Measurements from ENCODE around the gene ATP4A. TPM values are rescaled to one million over a fixed set of nuclear protein-coding genes. Genes with fewer than 3 reads are reported as not detected.
"Not testable (repeated sequence)": the region's sequence is repeated elsewhere in the genome, so short reads cannot be mapped to it uniquely, and the experiment has no call there.

ATP4A gene
- not detected for polyA plus RNA-seq

DNA sequence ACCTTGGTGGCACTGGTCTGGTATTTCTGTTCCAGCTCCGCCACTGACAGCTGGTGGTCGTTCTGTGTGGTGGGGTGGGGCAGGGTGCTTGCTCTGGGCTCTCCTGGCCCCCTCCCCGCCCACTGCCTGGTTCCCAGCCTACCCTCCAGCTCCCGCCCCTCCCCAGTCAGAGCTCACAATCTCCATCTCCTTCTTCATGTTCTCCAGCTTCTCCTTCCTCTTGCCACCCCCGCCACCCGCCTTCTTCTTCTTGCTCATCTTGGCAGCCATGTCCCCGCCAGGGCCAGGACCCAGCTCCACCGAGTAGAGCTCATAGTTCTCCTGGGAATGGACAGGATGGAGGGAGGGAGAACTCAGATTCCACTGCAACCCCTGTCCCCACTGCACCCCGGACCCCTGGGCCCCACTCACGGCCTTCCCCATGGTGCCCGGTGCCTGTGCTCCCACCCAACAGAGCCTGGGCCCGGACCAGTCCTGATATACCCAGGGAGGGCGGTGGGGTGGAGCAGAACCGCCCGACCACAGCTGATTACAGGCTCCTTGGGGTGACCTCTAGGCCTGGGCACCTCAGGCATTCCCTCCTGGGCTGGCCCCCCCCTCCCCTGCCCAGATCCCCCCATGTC, at the start of gene ATP4A:
ATP4A (minus strand) TSS at position 452 of the 623 bp plus-strand sequence; CDS start at position 423, 29 bp downstream.
- Mint-ChIP-seq H3K4me1 (peaks cover 0 to 10% (median 9%) of the 10 kb centered on the region in 3 donors), H3K36me3 (no peaks in the 10 kb centered on the region), H3K27ac (no peak within 1 kb of the TSS), H3K27me3 (peaks cover 41% of the 10 kb centered on the region), H3K9me3 (peaks cover 0 to 3% (median 0%) of the 10 kb centered on the region in 3 donors), H3K4me3 (no peak within 1 kb of the TSS)

DNA sequence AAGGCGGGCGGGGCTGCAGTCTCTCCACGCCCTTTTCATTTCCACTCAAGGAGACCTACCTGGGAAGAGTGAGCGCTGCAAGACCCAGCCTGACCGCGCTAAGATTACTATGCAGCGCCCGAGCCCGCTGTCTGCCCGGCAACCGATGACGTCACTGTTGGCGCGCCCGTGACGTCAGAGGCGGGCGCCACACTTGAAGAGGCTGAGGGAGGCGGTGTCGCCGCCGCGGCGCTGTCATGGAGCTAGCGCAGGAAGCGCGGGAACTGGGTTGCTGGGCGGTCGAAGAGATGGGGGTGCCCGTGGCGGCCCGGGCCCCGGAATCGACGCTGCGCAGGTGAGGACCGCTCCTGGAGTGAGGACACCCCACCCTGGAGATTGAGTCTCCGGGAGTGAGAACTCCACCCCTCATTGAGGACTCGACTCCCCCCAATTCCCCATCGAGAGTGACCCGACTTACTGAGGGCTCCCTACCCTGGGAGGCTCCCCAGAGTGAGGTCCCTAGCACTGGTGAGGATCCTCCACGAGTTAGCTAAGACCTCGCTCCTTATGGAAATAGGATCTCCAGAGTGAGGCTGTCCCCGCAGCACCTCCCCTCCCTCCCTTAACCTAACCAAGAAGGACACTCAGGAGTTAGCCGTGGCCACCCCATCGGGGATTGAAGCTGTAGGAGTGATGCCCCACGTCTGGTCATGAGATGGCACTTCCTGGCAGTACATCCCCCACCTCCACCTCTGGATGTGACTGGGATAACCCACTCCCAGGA, 49.3 kb upstream of the ATP4A start, which contains the start of gene HAUS5:
HAUS5 (plus strand) TSS at position 177 of the 763 bp plus-strand sequence; CDS start at position 237, 60 bp downstream.
- Mint-ChIP-seq H3K4me1 (peaks cover 25 to 29% (median 26%) of the 10 kb centered on the region in 3 donors), H3K9me3 (peaks cover 0 to 6% (median 2%) of the 10 kb centered on the region in 3 donors), H3K27me3 (no peaks in the 10 kb centered on the region), H3K36me3 (peaks cover 4% of the 10 kb centered on the region), H3K4me3 (peak within 1 kb of the TSS; percentile 83 to 97 (median 88)), H3K27ac (peak within 1 kb of the TSS; percentile 96 to 99 (median 99))

DNA sequence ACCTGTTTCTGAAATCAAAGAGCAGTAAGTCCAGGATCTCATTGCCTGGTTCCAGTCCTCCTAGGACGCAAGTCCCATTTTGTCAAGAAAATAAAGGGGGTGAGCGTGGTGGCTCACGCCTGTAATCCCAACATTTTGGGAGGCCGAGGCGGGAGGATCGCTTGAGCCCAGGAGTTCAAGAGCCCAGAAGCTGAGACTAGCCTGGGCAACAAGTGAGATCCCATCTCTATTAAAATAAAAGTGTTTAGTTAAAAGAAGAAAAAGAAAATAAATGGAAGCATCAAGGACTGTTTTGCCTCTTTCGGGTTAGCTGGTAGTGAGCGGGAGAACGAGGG, 48.7 kb upstream of the ATP4A start:
- Mint-ChIP-seq H3K36me3 (peaks cover 4% of the 10 kb centered on the region), H3K9me3 (peaks cover 0 to 6% (median 2%) of the 10 kb centered on the region in 3 donors), H3K4me3 (peak overlapping the region; percentile 83 to 97 (median 88)), H3K27ac (peak overlapping the region; percentile 96 to 99 (median 99)), H3K4me1 (peaks cover 25 to 29% (median 26%) of the 10 kb centered on the region in 3 donors), H3K27me3 (no peaks in the 10 kb centered on the region)

DNA sequence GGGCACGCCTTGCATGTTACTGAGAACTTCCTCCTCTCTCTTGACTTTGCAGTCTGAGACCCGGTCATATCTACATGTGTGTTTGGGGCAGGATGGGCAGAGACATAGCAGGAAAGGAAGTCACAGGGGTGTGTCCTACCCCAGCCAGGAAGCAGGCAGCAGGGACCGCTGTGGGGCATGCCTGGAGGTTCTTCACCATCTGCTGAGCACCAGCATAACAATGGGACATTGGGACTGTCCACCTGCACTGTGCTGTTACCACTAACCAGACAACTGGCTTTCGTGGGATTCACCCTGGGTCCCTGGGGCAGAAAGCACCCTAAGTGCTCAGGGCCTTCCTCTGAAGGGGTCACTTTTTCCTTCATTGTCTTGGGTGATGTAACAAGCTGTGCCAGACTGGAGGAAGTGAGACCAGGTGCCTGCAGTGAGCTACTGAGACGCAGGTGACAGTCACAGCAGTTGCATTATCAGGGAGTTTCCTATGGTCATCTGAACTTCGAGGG, 46.4 kb upstream of the ATP4A start:
- Mint-ChIP-seq H3K9me3 (peaks cover 0 to 6% (median 2%) of the 10 kb centered on the region in 3 donors), H3K4me1 (peaks cover 25 to 29% (median 26%) of the 10 kb centered on the region in 3 donors), H3K27ac (peak overlapping the region; percentile 97 to 99 (median 99)), H3K27me3 (no peaks in the 10 kb centered on the region), H3K4me3 (peak overlapping the region; percentile 71 to 89 (median 84)), H3K36me3 (peaks cover 4% of the 10 kb centered on the region)

DNA sequence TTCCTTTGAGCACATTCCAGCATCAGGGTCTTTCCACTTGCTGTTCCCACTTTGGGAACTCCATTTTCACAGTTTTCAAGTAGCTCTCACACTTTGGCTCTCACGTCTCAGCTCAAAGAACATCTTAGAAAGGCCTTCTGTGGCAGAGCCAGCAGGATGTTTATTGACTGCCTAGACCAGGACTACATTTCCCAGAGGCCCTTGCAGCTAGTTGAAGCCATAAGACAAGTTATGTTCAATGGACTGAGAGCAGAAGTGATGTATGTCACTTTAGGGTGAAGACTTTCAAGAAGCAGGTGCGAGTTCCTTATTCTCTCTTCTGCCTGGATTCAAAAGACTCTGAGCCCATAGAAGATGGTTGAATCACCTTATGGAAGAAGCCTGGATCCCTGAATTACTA, 44.8 kb upstream of the ATP4A start:
- Mint-ChIP-seq H3K4me1 (peaks cover 24 to 29% (median 25%) of the 10 kb centered on the region in 3 donors), H3K9me3 (peaks cover 0 to 6% (median 2%) of the 10 kb centered on the region in 3 donors), H3K27me3 (no peaks in the 10 kb centered on the region), H3K27ac (peak overlapping the region; percentile 90 to 97 (median 93)), H3K36me3 (peaks cover 4% of the 10 kb centered on the region), H3K4me3 (peak overlapping the region in 3 of 4 donors; percentile 65 to 89 (median 89))

DNA sequence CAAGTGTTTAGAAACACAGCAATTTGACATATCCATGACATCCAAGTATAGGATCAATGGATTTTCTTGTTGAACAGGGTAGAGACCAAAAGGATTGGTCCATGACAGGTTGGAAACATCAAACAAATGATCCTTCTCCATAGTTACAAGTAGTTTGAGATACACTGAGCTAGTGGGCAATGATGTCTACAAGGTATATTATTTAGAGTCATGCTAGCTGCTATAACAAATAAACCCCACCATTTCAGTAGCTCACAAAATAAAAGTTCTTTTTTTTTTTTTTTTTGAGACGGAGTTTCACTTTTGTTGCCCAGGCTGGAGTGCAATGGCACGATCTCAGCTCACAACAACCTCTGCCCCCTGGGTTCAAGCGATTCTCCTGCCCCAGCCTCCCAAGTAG, 44.2 kb upstream of the ATP4A start:
- Mint-ChIP-seq H3K36me3 (peaks cover 4% of the 10 kb centered on the region), H3K27me3 (no peaks in the 10 kb centered on the region), H3K9me3 (peaks cover 0 to 6% (median 2%) of the 10 kb centered on the region in 3 donors), H3K4me1 (peaks cover 24 to 29% (median 24%) of the 10 kb centered on the region in 3 donors), H3K4me3 (peak overlapping the region in 1 of 4 donors; percentile 20), H3K27ac (peak overlapping the region in 1 of 3 donors; percentile 10)

DNA sequence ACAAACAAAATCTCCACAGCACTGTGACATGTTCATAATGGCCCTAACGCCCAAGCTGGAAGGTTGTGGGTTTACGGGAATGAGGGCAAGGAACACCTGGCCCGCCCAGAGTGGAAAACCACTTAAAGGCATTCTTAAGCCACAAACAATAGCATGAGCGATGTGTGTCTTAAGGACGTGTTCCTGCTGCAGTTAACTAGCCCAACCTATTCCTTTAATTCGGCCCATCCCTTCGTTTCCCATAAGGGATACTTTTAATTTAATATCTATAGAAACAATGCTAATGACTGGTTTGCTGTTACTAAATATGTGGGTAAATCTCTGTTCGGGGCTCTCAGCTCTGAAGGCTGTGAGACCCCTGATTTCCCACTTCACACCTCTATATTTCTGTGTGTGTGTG, 43.7 kb upstream of the ATP4A start:
- H3K27ac Mint-ChIP-seq: peak overlapping the region in 1 of 3 donors; percentile 10
- H3K4me1 Mint-ChIP-seq: peaks cover 19 to 28% (median 20%) of the 10 kb centered on the region in 3 donors
- H3K4me3 Mint-ChIP-seq: peak overlapping the region in 1 of 4 donors; percentile 20
- H3K27me3 Mint-ChIP-seq, H3K9me3 Mint-ChIP-seq, H3K36me3 Mint-ChIP-seq: not testable (repeated sequence)

DNA sequence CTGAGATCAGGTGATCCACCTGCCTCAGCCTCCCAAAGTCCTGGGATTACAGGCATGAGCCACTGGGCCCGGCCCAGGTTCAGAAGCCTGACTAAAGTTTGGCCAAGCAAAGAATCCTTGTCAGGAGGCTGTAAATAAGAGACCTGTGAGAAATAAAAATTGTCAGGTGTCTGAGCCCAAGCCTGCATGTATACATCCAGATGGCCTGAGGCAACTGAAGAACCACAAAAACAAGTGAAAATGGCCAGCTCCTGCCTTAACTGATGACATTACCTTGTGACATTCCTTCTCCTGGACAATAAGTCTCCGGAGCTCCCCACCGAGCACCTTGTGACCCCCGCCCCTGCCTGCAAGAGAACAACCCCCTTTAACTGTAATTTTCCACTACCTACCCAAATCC, 41.0 kb upstream of the ATP4A start:
- H3K27me3 Mint-ChIP-seq, H3K4me1 Mint-ChIP-seq, H3K9me3 Mint-ChIP-seq, H3K36me3 Mint-ChIP-seq: not testable (repeated sequence)
- Mint-ChIP-seq H3K27ac (peak overlapping the region in 1 of 3 donors; percentile 86), H3K4me3 (peak overlapping the region in 1 of 4 donors; percentile 72)

DNA sequence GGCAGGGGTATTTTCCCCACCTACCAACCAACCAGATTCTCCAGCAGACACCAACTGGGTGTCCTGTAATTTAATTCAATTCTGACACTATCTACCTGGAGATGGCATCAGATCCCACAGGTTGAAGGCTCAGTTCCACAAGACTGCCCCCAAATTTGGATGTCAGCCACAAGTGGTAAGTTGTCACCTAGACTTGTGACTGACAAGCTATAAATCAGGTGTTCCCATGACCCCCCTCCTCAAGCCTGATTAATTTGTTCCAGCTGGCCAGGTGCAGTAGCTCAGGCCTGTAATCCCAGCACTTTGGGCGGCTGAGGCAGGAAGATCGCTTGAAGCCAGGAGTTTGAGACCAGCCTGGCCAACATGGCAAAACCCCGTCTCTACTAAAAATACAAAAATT, 38.5 kb upstream of the ATP4A start:
- Mint-ChIP-seq H3K27me3 (peaks cover 7% of the 10 kb centered on the region), H3K4me1 (no peaks in the 10 kb centered on the region), H3K27ac (peak overlapping the region in 1 of 3 donors; percentile 22), H3K36me3 (no peaks in the 10 kb centered on the region), H3K4me3 (no peak overlapping the region), H3K9me3 (no peaks in the 10 kb centered on the region)

DNA sequence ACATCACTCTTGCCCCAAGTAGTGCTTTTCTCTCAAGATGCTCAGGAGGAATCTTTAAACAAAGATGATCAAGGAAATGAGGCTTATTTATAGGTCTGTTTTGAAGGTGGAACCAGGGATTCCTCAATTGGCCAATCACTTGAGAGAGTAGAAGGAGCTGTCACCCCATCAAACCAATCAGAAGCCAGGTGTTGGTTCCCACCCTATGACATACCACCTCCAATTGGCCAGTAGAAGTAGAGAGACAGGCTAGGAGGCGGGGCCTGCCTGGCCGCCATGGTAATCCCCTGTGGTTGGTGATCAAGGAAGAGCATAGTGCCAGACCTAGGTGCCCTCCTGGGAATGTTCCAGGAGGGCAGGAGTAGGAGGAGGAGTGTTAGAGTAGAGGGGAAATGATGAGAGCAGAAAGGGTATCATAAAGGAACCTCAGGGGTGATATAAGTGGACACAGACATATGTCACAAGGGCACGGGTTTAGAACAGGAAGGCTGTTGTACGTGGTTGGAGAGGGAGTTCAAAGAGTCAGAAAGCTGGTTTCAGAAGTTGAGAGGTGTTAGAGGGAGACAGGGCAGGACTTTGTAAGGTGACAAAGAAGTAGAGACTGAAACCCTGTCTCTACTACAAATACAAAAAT, 33.0 kb upstream of the ATP4A start:
- Mint-ChIP-seq H3K36me3 (no peaks in the 10 kb centered on the region), H3K9me3 (no peaks in the 10 kb centered on the region), H3K27ac (no peak overlapping the region), H3K27me3 (peaks cover 9% of the 10 kb centered on the region), H3K4me1 (peaks cover 0 to 3% (median 0%) of the 10 kb centered on the region in 3 donors), H3K4me3 (no peak overlapping the region)

DNA sequence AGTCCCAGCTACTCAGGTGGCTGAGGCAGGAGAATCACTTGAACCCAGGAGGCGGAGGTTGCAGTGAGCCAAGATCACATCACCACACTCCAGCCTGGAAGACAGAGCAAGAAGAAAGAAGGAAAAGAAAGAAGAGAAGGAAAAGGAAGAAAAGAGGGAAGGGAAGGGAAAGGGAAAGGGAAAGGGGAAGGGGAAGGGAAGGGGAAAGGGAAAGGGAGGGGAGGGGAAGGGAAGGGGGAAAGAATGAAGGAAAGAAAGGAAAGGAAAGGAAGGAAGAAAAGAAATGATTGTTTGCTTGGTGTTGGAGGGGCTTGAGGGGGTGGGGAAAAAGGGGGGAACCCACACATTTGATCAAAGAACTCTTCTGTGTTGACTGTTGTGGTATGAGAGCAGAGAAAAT, 32.5 kb upstream of the ATP4A start:
- H3K27ac Mint-ChIP-seq: no peak overlapping the region
- no peak overlapping the region for H3K4me3 Mint-ChIP-seq
- peaks cover 0 to 3% (median 0%) of the 10 kb centered on the region in 3 donors for H3K4me1 Mint-ChIP-seq
- H3K9me3 Mint-ChIP-seq: no peaks in the 10 kb centered on the region
- H3K27me3 Mint-ChIP-seq: peaks cover 6% of the 10 kb centered on the region
- H3K36me3 Mint-ChIP-seq: no peaks in the 10 kb centered on the region

DNA sequence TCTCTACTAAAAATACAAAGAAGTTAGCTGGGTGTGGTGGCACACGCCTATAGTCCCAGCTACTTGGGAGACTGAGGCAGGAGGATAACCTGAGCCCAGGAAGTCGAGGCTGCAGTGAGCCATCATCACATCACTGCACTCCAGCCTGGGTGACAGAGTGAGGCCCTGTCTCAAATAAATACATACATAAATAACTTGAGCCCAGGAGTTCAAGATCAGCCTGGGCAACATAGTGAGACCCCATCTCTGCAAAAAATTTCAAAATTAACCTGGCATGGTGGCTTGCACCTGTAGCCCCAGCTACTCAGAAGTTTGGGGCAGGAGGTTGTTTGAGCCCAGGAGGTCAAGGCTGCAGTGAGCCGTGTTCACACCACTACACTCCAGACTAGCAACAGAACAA, 31.6 kb upstream of the ATP4A start:
- not testable (repeated sequence) for H3K27ac Mint-ChIP-seq, H3K4me3 Mint-ChIP-seq, H3K9me3 Mint-ChIP-seq, H3K36me3 Mint-ChIP-seq, H3K27me3 Mint-ChIP-seq, H3K4me1 Mint-ChIP-seq

DNA sequence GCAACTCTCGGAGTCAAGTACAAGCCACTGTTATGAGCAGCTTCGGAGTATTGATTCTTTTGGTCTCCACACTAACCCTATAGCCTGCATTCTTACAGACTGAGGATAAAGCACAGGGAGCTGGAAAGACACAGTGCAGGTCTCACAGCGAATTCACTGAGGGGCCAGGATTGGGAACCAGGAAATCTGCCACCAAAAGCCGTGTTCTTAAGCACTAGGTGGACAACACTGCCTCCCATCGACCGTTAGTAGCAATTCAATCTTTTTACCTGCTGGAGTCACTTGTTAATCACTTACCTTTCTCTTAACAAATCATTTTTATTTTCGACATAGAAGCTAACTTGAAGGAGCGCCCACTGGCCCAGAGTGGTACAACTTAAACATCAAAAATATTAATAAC, 28.8 kb upstream of the ATP4A start:
- peaks cover 0 to 3% (median 0%) of the 10 kb centered on the region in 3 donors for H3K4me1 Mint-ChIP-seq
- H3K27me3 Mint-ChIP-seq: peaks cover 1% of the 10 kb centered on the region
- peak overlapping the region in 1 of 4 donors; percentile 34 for H3K4me3 Mint-ChIP-seq
- H3K27ac Mint-ChIP-seq: no peak overlapping the region
- H3K9me3 Mint-ChIP-seq: no peaks in the 10 kb centered on the region
- H3K36me3 Mint-ChIP-seq: no peaks in the 10 kb centered on the region

DNA sequence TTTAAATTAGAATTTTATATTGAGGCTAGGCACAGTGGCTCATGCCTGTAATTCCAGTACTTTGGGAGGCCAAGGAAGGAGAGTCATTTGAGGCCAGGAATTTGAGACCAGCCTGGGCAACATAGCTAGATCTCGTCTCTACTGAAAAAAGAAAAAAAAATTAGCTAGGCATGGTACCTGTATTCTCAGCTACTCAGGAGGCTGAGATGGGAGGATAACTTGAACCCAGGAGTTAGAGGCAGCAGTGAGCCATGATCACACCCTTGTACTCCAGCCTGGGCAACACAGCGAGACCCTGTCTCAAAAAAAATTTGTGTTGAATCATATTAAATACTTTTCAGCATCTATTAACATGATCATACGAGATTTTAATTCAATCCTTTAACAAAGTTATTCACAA, 27.4 kb upstream of the ATP4A start:
- H3K9me3 Mint-ChIP-seq: peaks cover 0 to 1% (median 0%) of the 10 kb centered on the region in 3 donors
- H3K27me3 Mint-ChIP-seq: peaks cover 6% of the 10 kb centered on the region
- no peaks in the 10 kb centered on the region for H3K36me3 Mint-ChIP-seq
- no peaks in the 10 kb centered on the region for H3K4me1 Mint-ChIP-seq
- no peak overlapping the region for H3K27ac Mint-ChIP-seq
- no peak overlapping the region for H3K4me3 Mint-ChIP-seq

DNA sequence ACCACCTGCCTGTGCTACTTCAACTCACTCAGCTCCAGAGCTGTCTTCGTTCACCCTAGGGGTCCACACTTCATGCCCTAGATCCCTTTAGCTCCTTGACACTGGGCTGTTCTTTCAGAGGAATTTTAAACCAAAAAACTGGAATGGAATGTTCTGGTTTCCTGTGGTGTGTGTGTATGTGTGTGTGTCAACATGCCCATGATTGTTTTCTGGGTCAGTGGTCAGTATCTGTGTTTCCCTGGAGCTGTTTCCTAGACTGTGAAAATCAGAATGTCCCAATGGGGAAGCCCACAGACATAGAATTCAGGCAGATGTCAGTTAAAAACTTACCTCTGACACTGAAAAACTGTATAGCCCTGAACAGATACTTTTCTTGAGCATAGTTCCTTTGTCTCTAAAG, 23.9 kb upstream of the ATP4A start:
- Mint-ChIP-seq H3K9me3 (peaks cover 0 to 1% (median 0%) of the 10 kb centered on the region in 3 donors), H3K4me1 (no peaks in the 10 kb centered on the region), H3K27me3 (peaks cover 10% of the 10 kb centered on the region), H3K36me3 (no peaks in the 10 kb centered on the region), H3K4me3 (no peak overlapping the region), H3K27ac (no peak overlapping the region)
